CD4-positive, alpha-beta memory T cell (primary cell): ENCODE measurements around the gene HMGCS1. TPM values are rescaled to one million over a fixed set of nuclear protein-coding genes. Genes with fewer than 3 reads are reported as not detected.

Source experiments
- CTCF ChIA-PET: fragments of 350-600 bp; sonication (Branson Sonifier 250); formaldehyde crosslinking; loops from one replicate; lab custom pipeline; 2021; ENCODE audit warnings: inconsistent platforms; ENCODE audit not compliant: partially characterized antibody; lab: Charles Lee
- POLR2A ChIA-PET: fragments of 350-600 bp; sonication (Branson Sonifier 250); formaldehyde crosslinking; loops from one replicate; lab custom pipeline; 2021; ENCODE audit not compliant: partially characterized antibody; lab: Charles Lee
- DNase-seq, 5 donors: peaks; one replicate each; pipeline versions ENCODE4 v3.0.0 to v3.0.0-alpha.2; 2020 to 2022; ENCODE audit warnings: mixed read lengths in 1 of 5
- H3K27ac ChIP-seq: one replicate; pipeline ENCODE4 v1.7.0; 2013; ENCODE audit warnings: low read depth, low read length
- H3K27me3 ChIP-seq: 2 replicates; pipeline ENCODE4 v1.7.0; 2013; ENCODE audit warnings: mild to moderate bottlenecking, low read length, moderate library complexity; ENCODE audit not compliant: insufficient read depth
- H3K36me3 ChIP-seq: 2 replicates; pipeline ENCODE4 v1.7.0; 2013; ENCODE audit warnings: mild to moderate bottlenecking, low read length, moderate library complexity; ENCODE audit not compliant: insufficient read depth
- H3K4me1 ChIP-seq: 2 replicates; pipeline ENCODE4 v1.7.0; 2013; ENCODE audit warnings: mild to moderate bottlenecking, low read length, moderate library complexity; ENCODE audit not compliant: insufficient read depth
- H3K4me3 ChIP-seq, 2 donors: one replicate each; pipeline ENCODE4 v1.7.0; 2013; ENCODE audit warnings: low read length in 2 of 2, mild to moderate bottlenecking in 1 of 2
- H3K9me3 ChIP-seq, 2 donors: one replicate each; pipeline ENCODE4 v1.7.0; 2013; ENCODE audit warnings: low read length in 2 of 2, control low read depth in 1 of 2; ENCODE audit not compliant: control insufficient read depth in 1 of 2
- H3K27ac Mint-ChIP-seq, 7 donors: one replicate each; pipeline ENCODE4 v1.8.0; 2020 to 2021; ENCODE audit warnings: mixed read lengths in 7 of 7, mild to moderate bottlenecking in 6 of 7, inconsistent platforms in 3 of 7, moderate library complexity in 3 of 7
- H3K27me3 Mint-ChIP-seq, 2 donors: one replicate each; pipeline ENCODE4 v1.8.0; 2020 to 2021; ENCODE audit warnings: mixed read lengths in 2 of 2
- H3K36me3 Mint-ChIP-seq, 2 donors: one replicate each; pipeline ENCODE4 v1.8.0; 2020 to 2021; ENCODE audit warnings: mixed read lengths in 2 of 2, inconsistent platforms in 1 of 2, mild to moderate bottlenecking in 1 of 2
- H3K4me1 Mint-ChIP-seq, 4 donors: one replicate each; pipeline ENCODE4 v1.8.0; 2020 to 2021; ENCODE audit warnings: mixed read lengths in 4 of 4, mild to moderate bottlenecking in 1 of 4
- H3K4me3 Mint-ChIP-seq, 8 donors: one replicate each; pipeline ENCODE4 v1.8.0; 2020 to 2021; ENCODE audit warnings: mixed read lengths in 8 of 8, mild to moderate bottlenecking in 7 of 8, moderate library complexity in 6 of 8, inconsistent platforms in 3 of 8
- H3K9me3 Mint-ChIP-seq, 8 donors: one replicate each; pipeline ENCODE4 v1.8.0; 2020 to 2021; ENCODE audit warnings: mixed read lengths in 8 of 8, mild to moderate bottlenecking in 5 of 8, inconsistent platforms in 3 of 8, moderate library complexity in 1 of 8
- intact Hi-C: fragments of 100-400 bp; cut with micrococcal nuclease; formaldehyde crosslinking; loops from one replicate; pipeline ENCODE4 v1.15.1; 2023
- polyA plus RNA-seq, 2 donors: library from polyadenylated mRNA; unstranded; fragments of 300-500 nt; fragmentation: Illumina TruSeq; gene quantifications; one replicate each; pipeline ENCODE4 v1.2.3, GENCODE V29; 2021
- total RNA-seq, 2 experiments: library from RNA; stranded (reverse); gene quantifications; one replicate each; pipeline ENCODE4 v1.2.3, GENCODE V29; 2021

Gene HMGCS1
- total RNA-seq (10 to 100 TPM; 27.7 to 35.7 TPM), polyA plus RNA-seq (1 to 10 TPM; 3.3 to 6.8 TPM)

GRCh38 chr5:43313035-43313853 is at the start of gene HMGCS1:
HMGCS1 (minus strand) TSS chr5:43313412; CDS start chr5:43298965, 14,447 bp downstream.
- Mint-ChIP-seq H3K27me3 (no peaks in the 10 kb centered on the region), H3K4me3 (peak within 1 kb of the TSS; percentile 95 to 99 (median 98)), H3K9me3 (no peaks in the 10 kb centered on the region), H3K4me1 (peaks cover 19 to 39% (median 25%) of the 10 kb centered on the region in 4 donors), H3K27ac (peak within 1 kb of the TSS; percentile 78 to 99 (median 98)), H3K36me3 (peaks cover 0 to 5% of the 10 kb centered on the region in 2 donors)
- CTCF ChIA-PET, result interaction anchor here (0.5 to 4.3 kb wide), 18 partner anchors 8 to 1388 kb away, joined by 3 to 40 read pairs (median 5); partner anchors contain the start of genes FBXO4, TMEM267 and ZNF131
- Histone ChIP-seq H3K4me3 (peak within 1 kb of the TSS; percentile 59 to 96), H3K27me3 (no peaks in the 10 kb centered on the region), H3K9me3 (no peaks in the 10 kb centered on the region), H3K36me3 (no peaks in the 10 kb centered on the region), H3K4me1 (peaks cover 21% of the 10 kb centered on the region), H3K27ac (peak within 1 kb of the TSS; percentile 95)
- peak; percentile 99 to 100 (median 99) for DNase-seq
- intact Hi-C loops, result loop anchor here (1.0 to 5.0 kb wide), 15 partner anchors 76 to 1496 kb away; partner anchors contain the start of genes C5orf34, FBXO4, MRPS30 and NNT
- POLR2A ChIA-PET, result interaction anchor here (0.7 to 4.0 kb wide), 32 partner anchors 8 to 1388 kb away, joined by 3 to 107 read pairs (median 6); partner anchors contain the start of genes C5orf34, FBXO4, NNT and TMEM267

DNA sequence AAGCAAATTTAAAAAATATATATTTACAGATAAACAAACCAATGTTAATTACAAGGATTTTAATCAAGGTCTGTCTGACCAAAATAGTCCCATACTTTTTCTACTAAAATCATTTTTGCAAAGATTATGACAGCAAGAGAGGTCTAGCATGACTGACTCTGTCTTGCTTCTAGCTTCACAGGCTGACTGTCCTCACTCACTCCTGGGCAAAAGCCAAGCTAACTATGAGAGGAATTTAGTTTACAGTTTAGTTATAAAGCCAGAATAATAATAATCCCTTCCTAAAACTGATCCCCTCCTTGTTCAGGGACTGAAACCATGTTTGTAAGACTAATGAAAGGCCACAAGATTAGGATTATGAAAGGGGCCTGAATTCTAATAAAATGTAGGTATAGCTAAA is 45.5 kb upstream of the HMGCS1 start:
- H3K36me3 ChIP-seq, result no peaks in the 10 kb centered on the region
- ChIA-PET POLR2A (no interaction called here), CTCF (no interaction called here)
- Mint-ChIP-seq H3K27ac (no peak overlapping the region), H3K27me3 (peaks cover 0 to 1% of the 10 kb centered on the region in 2 donors), H3K36me3 (peaks cover 0 to 3% of the 10 kb centered on the region in 2 donors), H3K4me3 (no peak overlapping the region), H3K9me3 (peaks cover 6 to 35% (median 23%) of the 10 kb centered on the region in 8 donors), H3K4me1 (no peaks in the 10 kb centered on the region)
- H3K9me3 ChIP-seq, result no peaks in the 10 kb centered on the region
- H3K27me3 ChIP-seq, result no peaks in the 10 kb centered on the region
- H3K4me1 ChIP-seq, result no peaks in the 10 kb centered on the region
- no peak overlapping the region for H3K27ac ChIP-seq
- intact Hi-C loops, result no loop called here
- no peak overlapping the region for H3K4me3 ChIP-seq
- no peak for DNase-seq

- Histone ChIP-seq H3K4me1 (no peaks in the 10 kb centered on the region), H3K36me3 (no peaks in the 10 kb centered on the region), H3K4me3 (no peak overlapping the region), H3K27me3 (no peaks in the 10 kb centered on the region), H3K27ac (no peak overlapping the region), H3K9me3 (no peaks in the 10 kb centered on the region)
- H3K27me3 Mint-ChIP-seq, result peaks cover 0 to 1% of the 10 kb centered on the region in 2 donors
- no peaks in the 10 kb centered on the region for H3K4me1 Mint-ChIP-seq
- DNase-seq, result no peak
- H3K27ac Mint-ChIP-seq, result no peak overlapping the region
- POLR2A ChIA-PET, result no interaction called here
- peaks cover 6 to 35% (median 23%) of the 10 kb centered on the region in 8 donors for H3K9me3 Mint-ChIP-seq
- CTCF ChIA-PET, result interaction anchor here (1.1 kb wide), 1 partner anchor 16 kb away, joined by 3 read pairs; no protein-coding TSS in a partner anchor
- H3K4me3 Mint-ChIP-seq, result no peak overlapping the region
- H3K36me3 Mint-ChIP-seq, result peaks cover 0 to 3% of the 10 kb centered on the region in 2 donors
- intact Hi-C loops, result no loop called here
These were observed 45.1 kb upstream of the HMGCS1 start for GRCh38 chr5:43358301-43358700.

DNA sequence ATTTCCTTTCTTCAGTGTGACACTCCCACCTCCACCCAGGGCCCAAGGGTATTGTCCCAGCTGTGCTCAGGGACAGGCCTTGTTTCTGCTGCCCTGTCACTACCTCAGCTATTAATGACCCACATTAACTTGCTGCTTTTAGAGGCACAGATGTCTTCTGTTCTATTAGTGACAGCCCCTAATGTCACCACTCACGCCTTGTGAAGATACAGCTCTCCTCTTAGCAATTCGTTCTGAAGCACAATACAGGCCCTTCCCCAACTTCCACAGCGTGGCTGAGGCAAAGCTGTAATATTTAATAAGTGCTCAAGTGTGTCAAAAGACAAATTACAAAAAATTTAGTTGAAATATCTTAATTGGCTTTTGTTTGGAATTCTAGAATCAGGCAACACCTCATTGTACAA is 44.7 kb upstream of the HMGCS1 start:
- H3K4me3 ChIP-seq, result no peak overlapping the region
- POLR2A ChIA-PET, result no interaction called here
- no peak overlapping the region for H3K4me3 Mint-ChIP-seq
- H3K27ac Mint-ChIP-seq, result no peak overlapping the region
- H3K4me1 Mint-ChIP-seq, result no peaks in the 10 kb centered on the region
- H3K9me3 ChIP-seq, result no peaks in the 10 kb centered on the region
- no peak for DNase-seq
- no peak overlapping the region for H3K27ac ChIP-seq
- H3K27me3 ChIP-seq, result no peaks in the 10 kb centered on the region
- peaks cover 0 to 3% of the 10 kb centered on the region in 2 donors for H3K36me3 Mint-ChIP-seq
- peaks cover 0 to 1% of the 10 kb centered on the region in 2 donors for H3K27me3 Mint-ChIP-seq
- H3K36me3 ChIP-seq, result no peaks in the 10 kb centered on the region
- CTCF ChIA-PET, result interaction anchor here (1.1 kb wide), 1 partner anchor 17 kb away, joined by 3 read pairs; no protein-coding TSS in a partner anchor
- intact Hi-C loops, result no loop called here
- H3K9me3 Mint-ChIP-seq, result peaks cover 6 to 35% (median 23%) of the 10 kb centered on the region in 8 donors
- H3K4me1 ChIP-seq, result no peaks in the 10 kb centered on the region

- H3K27ac ChIP-seq, result no peak overlapping the region
- peaks cover 0 to 3% of the 10 kb centered on the region in 2 donors for H3K36me3 Mint-ChIP-seq
- ChIA-PET CTCF (no interaction called here), POLR2A (no interaction called here)
- H3K4me1 Mint-ChIP-seq, result no peaks in the 10 kb centered on the region
- no peak for DNase-seq
- intact Hi-C loops, result no loop called here
- peaks cover 0 to 1% of the 10 kb centered on the region in 2 donors for H3K27me3 Mint-ChIP-seq
- no peak overlapping the region for H3K4me3 ChIP-seq
- H3K27me3 ChIP-seq, result no peaks in the 10 kb centered on the region
- no peak overlapping the region for H3K4me3 Mint-ChIP-seq
- H3K9me3 Mint-ChIP-seq, result peaks cover 6 to 33% (median 23%) of the 10 kb centered on the region in 8 donors
- H3K4me1 ChIP-seq, result no peaks in the 10 kb centered on the region
- no peaks in the 10 kb centered on the region for H3K36me3 ChIP-seq
- no peaks in the 10 kb centered on the region for H3K9me3 ChIP-seq
- H3K27ac Mint-ChIP-seq, result no peak overlapping the region
These were observed 43.9 kb upstream of the HMGCS1 start for GRCh38 chr5:43357067-43357466.

DNA sequence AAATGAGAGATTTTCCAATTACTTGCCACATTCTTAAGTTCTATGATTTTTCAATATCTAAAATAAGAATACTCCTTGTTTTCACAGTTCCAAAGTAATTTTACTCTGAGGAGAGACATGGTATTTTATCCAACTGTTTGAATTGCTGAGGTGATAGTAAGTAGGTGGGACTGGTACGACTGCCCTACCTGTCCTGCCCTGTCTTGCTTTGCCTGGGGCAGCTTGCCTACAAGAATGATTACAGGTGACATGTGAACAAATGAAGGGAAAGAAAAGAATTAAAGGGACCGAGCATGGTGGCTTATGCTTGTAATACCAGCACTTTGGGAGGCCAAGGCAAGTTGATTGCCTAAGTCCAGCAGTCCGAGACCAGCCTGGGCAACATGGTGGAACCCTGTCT is 41.6 kb upstream of the HMGCS1 start:
- no peaks in the 10 kb centered on the region for H3K27me3 ChIP-seq
- peak overlapping the region in 1 of 8 donors; percentile 49 for H3K4me3 Mint-ChIP-seq
- DNase-seq, result no peak
- H3K4me3 ChIP-seq, result no peak overlapping the region
- peaks cover 2 to 12% (median 9%) of the 10 kb centered on the region in 8 donors for H3K9me3 Mint-ChIP-seq
- peaks cover 1 to 6% of the 10 kb centered on the region in 2 donors for H3K27me3 Mint-ChIP-seq
- no peaks in the 10 kb centered on the region for H3K9me3 ChIP-seq
- no peak overlapping the region for H3K27ac Mint-ChIP-seq
- H3K36me3 ChIP-seq, result no peaks in the 10 kb centered on the region
- POLR2A ChIA-PET, result no interaction called here
- CTCF ChIA-PET, result no interaction called here
- no peaks in the 10 kb centered on the region for H3K36me3 Mint-ChIP-seq
- H3K4me1 ChIP-seq, result no peaks in the 10 kb centered on the region
- H3K27ac ChIP-seq, result no peak overlapping the region
- H3K4me1 Mint-ChIP-seq, result no peaks in the 10 kb centered on the region
- intact Hi-C loops, result no loop called here

GRCh38 chr5:43353668-43354067 is 40.5 kb upstream of the HMGCS1 start:
- H3K4me3 ChIP-seq, result no peak overlapping the region
- H3K27ac ChIP-seq, result no peak overlapping the region
- H3K4me3 Mint-ChIP-seq, result no peak overlapping the region
- H3K4me1 Mint-ChIP-seq, result no peaks in the 10 kb centered on the region
- peaks cover 0 to 3% (median 0%) of the 10 kb centered on the region in 8 donors for H3K9me3 Mint-ChIP-seq
- peaks cover 1 to 6% of the 10 kb centered on the region in 2 donors for H3K27me3 Mint-ChIP-seq
- CTCF ChIA-PET, result no interaction called here
- no peaks in the 10 kb centered on the region for H3K4me1 ChIP-seq
- no peaks in the 10 kb centered on the region for H3K36me3 Mint-ChIP-seq
- no peak for DNase-seq
- no peak overlapping the region for H3K27ac Mint-ChIP-seq
- no peaks in the 10 kb centered on the region for H3K36me3 ChIP-seq
- no peaks in the 10 kb centered on the region for H3K27me3 ChIP-seq
- intact Hi-C loops, result no loop called here
- POLR2A ChIA-PET, result no interaction called here
- H3K9me3 ChIP-seq, result no peaks in the 10 kb centered on the region
